HepG2 (cell line): ENCODE data around the gene RABGAP1L. TPM values are rescaled to one million over a fixed set of nuclear protein-coding genes. Genes with fewer than 3 reads are reported as not detected.

Source experiments
- ISL2 ChIP-seq: sonication (generic); formaldehyde crosslinking; IDR thresholded peaks from 2 replicates; pipeline ENCODE4 v1.5.0; 2020; ENCODE audit warnings: missing genetic modification reagents
- LCORL ChIP-seq, 2 experiments: fragments of 450-650 bp in 1 of 2; sonication (generic) in 1 of 2; formaldehyde crosslinking in 1 of 2; IDR thresholded peaks; 2 replicates each; pipeline versions ENCODE4 v1.5.0 to v1.6.1; 2017 to 2020; ENCODE audit warnings: antibody characterized with exemption in 1 of 2, missing genetic modification reagents in 1 of 2
- PPARG ChIP-seq: conservative IDR thresholded peaks from 2 replicates; pipeline ENCODE4 v1.6.1; 2016; ENCODE audit warnings: missing biosample characterization, missing genetic modification reagents
- PTBP1 ChIP-seq: fragments of 200-400 bp; formaldehyde crosslinking; IDR thresholded peaks from 2 replicates; pipeline ENCODE4 v1.6.1; 2018; ENCODE audit warnings: low read length, low read depth; ENCODE audit not compliant: poor library complexity, severe bottlenecking
- REL ChIP-seq: sonication (generic); formaldehyde crosslinking; conservative IDR thresholded peaks from 2 replicates; pipeline ENCODE4 v1.8.0; 2022; ENCODE audit warnings: mild to moderate bottlenecking, missing genetic modification reagents, moderate library complexity
- SOX6 ChIP-seq, 2 experiments: fragments of 450-650 bp in 1 of 2; sonication (generic) in 1 of 2; formaldehyde crosslinking in 1 of 2; IDR thresholded peaks; 2 replicates each; pipeline versions ENCODE4 v1.4.0 to v1.6.1; 2017 to 2020; ENCODE audit warnings: antibody characterized with exemption in 1 of 2, mild to moderate bottlenecking in 1 of 2, missing genetic modification reagents in 1 of 2
- SP140L ChIP-seq: sonication (generic); formaldehyde crosslinking; IDR thresholded peaks from 2 replicates; pipeline ENCODE4 v1.4.0; 2020; ENCODE audit warnings: missing genetic modification reagents, borderline replicate concordance
- STAT5B ChIP-seq: sonication (generic); formaldehyde crosslinking; IDR thresholded peaks from 2 replicates; pipeline ENCODE4 v1.4.0; 2020; ENCODE audit warnings: missing genetic modification reagents
- ZFP41 ChIP-seq: sonication (generic); formaldehyde crosslinking; IDR thresholded peaks from 2 replicates; pipeline ENCODE4 v1.4.0; 2020; ENCODE audit warnings: mild to moderate bottlenecking, missing genetic modification reagents, borderline replicate concordance
- ZNF331 ChIP-seq: sonication (generic); formaldehyde crosslinking; IDR thresholded peaks from 2 replicates; pipeline ENCODE4 v1.4.0; 2020; ENCODE audit warnings: missing genetic modification reagents
- polyA plus RNA-seq, 8 experiments: library from polyadenylated mRNA; depleted of rRNA in 3 of 8; stranded (reverse) in 7 of 8; unstranded in 1 of 8; fragments of >200 nt; fragmentation: Illumina TruSeq in 4 of 8; extraction: Trizol in 4 of 8; gene quantifications; 2 replicates each; pipeline versions ENCODE4 v1.2.1 to v1.2.3, GENCODE V29; 2011 to 2016; ENCODE audit warnings: low read depth in 4 of 8, missing spikeins in 1 of 8, mixed read lengths in 1 of 8; ENCODE audit not compliant: insufficient read depth in 1 of 8
- total RNA-seq, 5 experiments: library from RNA; depleted of rRNA; stranded (reverse); fragments of >200 nt; fragmentation: Illumina TruSeq; extraction: Trizol; gene quantifications; 2 replicates each; pipeline ENCODE4 v1.2.3, GENCODE V29; 2016; ENCODE audit warnings: low read depth in 1 of 5
- TF ChIP-seq, protein P1 (sequence below): IDR thresholded peaks from 2 replicates; pipeline ENCODE4 v1.6.1; 2016; ENCODE audit warnings: low read depth, control low read depth
- TF ChIP-seq, protein P2 (sequence below): sonication (generic); formaldehyde crosslinking; IDR thresholded peaks from 2 replicates; pipeline ENCODE4 v1.8.0; 2022; ENCODE audit warnings: mild to moderate bottlenecking, missing genetic modification reagents, borderline replicate concordance
- TF ChIP-seq, protein P3 (sequence below): sonication (generic); formaldehyde crosslinking; IDR thresholded peaks from 2 replicates; pipeline ENCODE4 v1.5.1; 2020; ENCODE audit warnings: mild to moderate bottlenecking, moderate library complexity, missing genetic modification reagents
- TF ChIP-seq, protein P4 (sequence below): sonication (generic); formaldehyde crosslinking; IDR thresholded peaks from 2 replicates; pipeline ENCODE4 v1.4.0; 2020; ENCODE audit warnings: mild to moderate bottlenecking, missing genetic modification reagents

Gene RABGAP1L
- total and polyA plus RNA-seq, 2 of the 13 experiments (the other 11 are each of a cell fraction or from before 2014, with no cell fraction given), result 7.9 to 22.6 TPM

DNA sequence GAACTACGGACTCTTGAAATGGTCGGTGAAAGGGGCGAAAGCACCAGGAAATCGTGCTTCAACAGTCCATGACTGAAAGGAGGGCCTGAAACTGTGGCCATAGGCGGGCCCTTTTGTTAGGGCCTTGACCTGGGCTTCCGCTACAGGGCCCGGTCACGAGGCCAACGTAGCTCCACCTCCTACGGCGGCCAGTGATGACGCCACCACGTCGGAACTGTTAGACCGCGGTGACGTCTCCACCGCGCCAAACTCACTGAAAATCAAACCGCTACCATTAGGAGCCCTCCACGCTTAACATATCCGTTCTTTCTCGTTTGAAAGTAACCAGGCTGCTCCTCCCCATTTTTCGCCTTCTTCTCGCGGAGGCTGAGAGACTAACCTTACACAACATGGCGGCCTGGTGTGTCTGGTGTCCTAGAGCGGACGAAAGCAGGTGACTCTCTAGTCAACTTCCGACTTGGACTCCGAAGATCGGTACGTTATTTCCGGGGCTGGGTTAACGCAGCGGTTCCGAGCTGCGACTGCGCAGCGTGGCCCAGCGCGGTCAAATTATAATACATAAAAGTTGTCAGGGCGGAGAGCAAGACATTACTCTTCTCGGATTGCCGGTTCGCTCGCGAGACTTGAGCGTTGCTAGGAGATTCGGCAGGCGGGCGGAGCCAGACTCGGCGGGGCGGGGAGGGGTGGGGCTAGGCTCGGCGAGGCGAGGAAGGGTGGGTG lies 840.1 kb downstream of the RABGAP1L start (continued):
- TF ChIP-seq SOX6 (IDR thresholded peaks at IDR 0.05), result no peak
- TF ChIP-seq SOX6 (CRISPR knock-in tag; IDR thresholded peaks at IDR 0.05), result peak; percentile 61
- TF ChIP-seq REL (CRISPR knock-in tag), result peak; percentile 45; the same call in 1 of the 2 replicates
- peak; percentile 77 for TF ChIP-seq ZNF331
- no peak for TF ChIP-seq LCORL (IDR thresholded peaks at IDR 0.05)
- 0 out of 2 replicates have a peak, but pooled peaks have one; percentile 12 for TF ChIP-seq LCORL (CRISPR knock-in tag; IDR thresholded peaks at IDR 0.05)
- TF ChIP-seq, protein P1, sequence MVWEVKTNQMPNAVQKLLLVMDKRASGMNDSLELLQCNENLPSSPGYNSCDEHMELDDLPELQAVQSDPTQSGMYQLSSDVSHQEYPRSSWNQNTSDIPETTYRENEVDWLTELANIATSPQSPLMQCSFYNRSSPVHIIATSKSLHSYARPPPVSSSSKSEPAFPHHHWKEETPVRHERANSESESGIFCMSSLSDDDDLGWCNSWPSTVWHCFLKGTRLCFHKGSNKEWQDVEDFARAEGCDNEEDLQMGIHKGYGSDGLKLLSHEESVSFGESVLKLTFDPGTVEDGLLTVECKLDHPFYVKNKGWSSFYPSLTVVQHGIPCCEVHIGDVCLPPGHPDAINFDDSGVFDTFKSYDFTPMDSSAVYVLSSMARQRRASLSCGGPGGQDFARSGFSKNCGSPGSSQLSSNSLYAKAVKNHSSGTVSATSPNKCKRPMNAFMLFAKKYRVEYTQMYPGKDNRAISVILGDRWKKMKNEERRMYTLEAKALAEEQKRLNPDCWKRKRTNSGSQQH (CRISPR knock-in tag), result peak; percentile 57; the same call in 1 of the 2 replicates
- no peak; the same call in 1 of the 2 replicates for TF ChIP-seq SP140L (CRISPR knock-in tag)
- TF ChIP-seq PPARG (CRISPR knock-in tag), result peak; percentile 53; the same call in 1 of the 2 replicates
- TF ChIP-seq, protein P2, sequence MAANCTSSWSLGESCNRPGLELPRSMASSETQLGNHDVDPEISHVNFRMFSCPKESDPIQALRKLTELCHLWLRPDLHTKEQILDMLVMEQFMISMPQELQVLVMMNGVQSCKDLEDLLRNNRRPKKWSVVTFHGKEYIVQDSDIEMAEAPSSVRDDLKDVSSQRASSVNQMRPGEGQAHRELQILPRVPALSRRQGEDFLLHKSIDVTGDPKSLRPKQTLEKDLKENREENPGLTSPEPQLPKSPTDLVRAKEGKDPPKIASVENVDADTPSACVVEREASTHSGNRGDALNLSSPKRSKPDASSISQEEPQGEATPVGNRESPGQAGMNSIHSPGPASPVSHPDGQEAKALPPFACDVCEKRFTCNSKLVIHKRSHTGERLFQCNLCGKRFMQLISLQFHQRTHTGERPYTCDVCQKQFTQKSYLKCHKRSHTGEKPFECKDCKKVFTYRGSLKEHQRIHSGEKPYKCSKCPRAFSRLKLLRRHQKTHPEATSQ, result 0 out of 2 replicates have a peak, but pooled peaks have one; percentile 55
- peak; percentile 58; the same call in 1 of the 2 replicates for TF ChIP-seq ISL2 (CRISPR knock-in tag)
- TF ChIP-seq, protein P3, sequence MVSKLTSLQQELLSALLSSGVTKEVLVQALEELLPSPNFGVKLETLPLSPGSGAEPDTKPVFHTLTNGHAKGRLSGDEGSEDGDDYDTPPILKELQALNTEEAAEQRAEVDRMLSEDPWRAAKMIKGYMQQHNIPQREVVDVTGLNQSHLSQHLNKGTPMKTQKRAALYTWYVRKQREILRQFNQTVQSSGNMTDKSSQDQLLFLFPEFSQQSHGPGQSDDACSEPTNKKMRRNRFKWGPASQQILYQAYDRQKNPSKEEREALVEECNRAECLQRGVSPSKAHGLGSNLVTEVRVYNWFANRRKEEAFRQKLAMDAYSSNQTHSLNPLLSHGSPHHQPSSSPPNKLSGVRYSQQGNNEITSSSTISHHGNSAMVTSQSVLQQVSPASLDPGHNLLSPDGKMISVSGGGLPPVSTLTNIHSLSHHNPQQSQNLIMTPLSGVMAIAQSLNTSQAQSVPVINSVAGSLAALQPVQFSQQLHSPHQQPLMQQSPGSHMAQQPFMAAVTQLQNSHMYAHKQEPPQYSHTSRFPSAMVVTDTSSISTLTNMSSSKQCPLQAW, result peak; percentile 71
- TF ChIP-seq, protein P4, sequence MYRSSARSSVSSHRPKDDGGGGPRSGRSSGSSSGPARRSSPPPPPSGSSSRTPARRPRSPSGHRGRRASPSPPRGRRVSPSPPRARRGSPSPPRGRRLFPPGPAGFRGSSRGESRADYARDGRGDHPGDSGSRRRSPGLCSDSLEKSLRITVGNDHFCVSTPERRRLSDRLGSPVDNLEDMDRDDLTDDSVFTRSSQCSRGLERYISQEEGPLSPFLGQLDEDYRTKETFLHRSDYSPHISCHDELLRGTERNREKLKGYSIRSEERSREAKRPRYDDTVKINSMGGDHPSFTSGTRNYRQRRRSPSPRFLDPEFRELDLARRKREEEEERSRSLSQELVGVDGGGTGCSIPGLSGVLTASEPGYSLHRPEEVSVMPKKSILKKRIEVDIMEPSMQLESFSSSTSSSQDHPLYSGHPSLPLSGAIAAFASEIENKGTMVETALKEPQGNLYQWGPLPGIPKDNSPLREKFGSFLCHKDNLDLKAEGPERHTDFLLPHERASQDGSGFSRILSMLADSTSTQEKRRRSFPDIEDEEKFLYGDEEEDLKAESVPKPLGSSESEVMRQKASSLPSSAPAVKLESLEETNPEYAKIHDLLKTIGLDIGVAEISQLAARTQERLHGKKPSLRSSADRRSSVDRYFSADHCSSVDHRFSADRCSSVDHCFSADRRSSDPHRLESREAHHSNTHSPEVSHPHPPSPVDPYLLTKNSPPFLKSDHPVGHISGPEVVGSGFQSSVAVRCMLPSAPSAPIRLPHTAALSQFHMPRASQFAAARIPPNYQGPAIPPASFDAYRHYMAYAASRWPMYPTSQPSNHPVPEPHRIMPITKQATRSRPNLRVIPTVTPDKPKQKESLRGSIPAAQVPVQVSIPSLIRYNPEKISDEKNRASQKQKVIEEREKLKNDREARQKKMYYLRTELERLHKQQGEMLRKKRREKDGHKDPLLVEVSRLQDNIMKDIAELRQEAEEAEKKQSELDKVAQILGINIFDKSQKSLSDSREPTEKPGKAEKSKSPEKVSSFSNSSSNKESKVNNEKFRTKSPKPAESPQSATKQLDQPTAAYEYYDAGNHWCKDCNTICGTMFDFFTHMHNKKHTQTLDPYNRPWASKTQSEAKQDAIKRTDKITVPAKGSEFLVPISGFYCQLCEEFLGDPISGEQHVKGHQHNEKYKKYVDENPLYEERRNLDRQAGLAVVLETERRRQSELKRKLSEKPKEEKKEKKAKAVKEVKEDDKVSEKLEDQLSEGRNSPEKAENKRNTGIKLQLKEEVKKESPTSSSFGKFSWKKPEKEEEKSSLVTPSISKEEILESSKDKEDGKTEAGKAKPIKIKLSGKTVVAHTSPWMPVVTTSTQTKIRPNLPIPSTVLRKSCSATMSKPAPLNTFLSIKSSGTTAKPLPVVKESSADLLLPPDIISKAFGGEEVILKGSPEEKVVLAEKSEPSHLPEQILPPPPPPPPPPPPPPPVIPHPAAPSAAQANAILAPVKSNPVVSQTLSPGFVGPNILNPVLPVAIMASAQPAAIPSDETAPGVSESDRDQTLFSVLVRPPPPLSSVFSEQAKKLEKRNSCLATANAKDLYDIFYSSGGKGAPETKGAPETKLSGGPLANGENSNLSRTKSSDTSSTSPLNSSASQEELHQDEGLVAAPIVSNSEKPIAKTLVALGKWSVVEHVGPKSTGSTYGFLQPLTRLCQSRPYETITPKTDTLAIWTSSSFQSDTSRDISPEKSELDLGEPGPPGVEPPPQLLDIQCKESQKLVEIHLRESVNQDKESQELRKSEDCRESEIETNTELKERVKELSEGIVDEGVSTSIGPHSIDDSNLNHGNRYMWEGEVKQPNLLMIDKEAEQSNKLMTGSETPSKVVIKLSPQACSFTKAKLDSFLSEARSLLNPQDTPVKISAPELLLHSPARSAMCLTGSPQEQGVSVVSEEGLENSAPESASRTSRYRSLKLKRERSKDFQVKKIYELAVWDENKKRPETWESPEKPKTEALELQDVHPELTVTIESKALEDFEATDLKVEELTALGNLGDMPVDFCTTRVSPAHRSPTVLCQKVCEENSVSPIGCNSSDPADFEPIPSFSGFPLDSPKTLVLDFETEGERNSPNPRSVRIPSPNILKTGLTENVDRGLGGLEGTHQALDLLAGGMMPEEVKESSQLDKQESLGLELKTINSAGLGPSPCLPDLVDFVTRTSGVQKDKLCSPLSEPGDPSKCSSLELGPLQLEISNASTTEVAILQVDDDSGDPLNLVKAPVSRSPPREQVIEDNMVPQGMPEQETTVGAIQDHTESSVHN (CRISPR knock-in tag), result no peak
- no peak for TF ChIP-seq PTBP1
- 0 out of 2 replicates have a peak, but pooled peaks have one; percentile 25 for TF ChIP-seq ZFP41
- TF ChIP-seq STAT5B (CRISPR knock-in tag), result 0 out of 2 replicates have a peak, but pooled peaks have one; percentile 40
